ENCODE data around the gene KCNK16. TPM values are rescaled to one million over a fixed set of nuclear protein-coding genes. Genes with fewer than 3 reads are reported as not detected.

KCNK16 gene
- total and polyA plus RNA-seq, 10 of the 15 experiments (the other 5 are each of a cell fraction or from before 2014, with no cell fraction given) = not detected

DNA sequence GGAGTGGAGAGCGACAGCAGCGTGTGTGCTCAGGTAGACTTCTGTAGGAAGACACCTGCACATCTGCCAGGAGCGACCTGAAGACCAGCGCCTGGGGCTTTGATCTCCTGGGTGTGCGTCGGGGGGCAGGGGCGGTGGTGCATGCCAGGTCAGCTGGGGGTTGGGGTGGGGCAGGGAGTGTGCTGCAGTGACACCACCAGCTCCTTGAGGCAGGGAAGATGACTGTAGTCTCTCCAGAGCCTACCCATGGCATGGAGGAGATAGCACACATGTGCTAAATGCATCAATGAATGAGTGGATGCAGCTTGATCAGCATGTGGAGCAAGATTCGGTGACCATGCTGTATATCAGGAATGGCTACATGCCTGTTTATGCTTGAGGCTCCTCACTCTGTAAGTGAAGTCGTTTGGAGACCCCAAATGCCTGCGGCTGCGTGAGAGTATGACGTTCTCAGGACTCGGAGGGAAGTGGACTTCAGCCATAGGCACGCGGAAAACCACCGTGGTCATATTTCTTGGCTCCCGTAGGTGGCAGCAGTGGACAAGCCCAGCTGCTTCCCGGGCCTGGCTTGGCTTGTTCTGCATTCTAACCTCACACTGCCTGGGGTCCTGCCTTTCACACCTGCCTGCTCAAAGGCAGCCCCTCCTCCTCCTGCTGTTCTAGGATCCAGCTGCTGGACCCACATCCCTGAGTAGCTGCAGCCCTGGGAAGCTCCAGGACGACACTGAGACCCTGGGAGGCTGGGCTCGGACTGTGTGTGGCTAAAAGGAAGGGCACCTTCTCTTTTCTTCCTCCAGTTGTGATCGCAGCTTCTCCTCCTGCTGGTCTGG, 39.4 kb upstream of the KCNK16 start (continued):
- TF ChIP-seq, protein P1, sequence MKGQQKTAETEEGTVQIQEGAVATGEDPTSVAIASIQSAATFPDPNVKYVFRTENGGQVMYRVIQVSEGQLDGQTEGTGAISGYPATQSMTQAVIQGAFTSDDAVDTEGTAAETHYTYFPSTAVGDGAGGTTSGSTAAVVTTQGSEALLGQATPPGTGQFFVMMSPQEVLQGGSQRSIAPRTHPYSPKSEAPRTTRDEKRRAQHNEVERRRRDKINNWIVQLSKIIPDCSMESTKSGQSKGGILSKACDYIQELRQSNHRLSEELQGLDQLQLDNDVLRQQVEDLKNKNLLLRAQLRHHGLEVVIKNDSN (IDR thresholded peaks at IDR 0.05; ENCODE audit: borderline replicate concordance, extremely low read length, insufficient read depth, low read depth, low read length) = no peak
- TF ChIP-seq PAX5 (IDR thresholded peaks at IDR 0.05; ENCODE audit: borderline replicate concordance, low read depth, low read length) (0 out of 2 replicates have a peak, but pooled peaks have one; percentile 8), JUNB (IDR thresholded peaks at IDR 0.05) (no peak), YY1 (IDR thresholded peaks at IDR 0.05; ENCODE audit: low read depth, low read length) (0 out of 2 replicates have a peak, but pooled peaks have one; percentile 54), CREB1 (IDR thresholded peaks at IDR 0.05; ENCODE audit: low read depth) (no peak), SIX5 (IDR thresholded peaks at IDR 0.05; ENCODE audit: low read depth, low read length, severe bottlenecking) (no peak), GATAD2B (conservative IDR thresholded peaks at IDR 0.05; ENCODE audit: low read depth) (no peak), WRNIP1 (IDR thresholded peaks at IDR 0.05; ENCODE audit: borderline replicate concordance, low read depth, low read length) (no peak), RFX5 (IDR thresholded peaks at IDR 0.05; ENCODE audit: low read depth, low read length) (no peak), HCFC1 (IDR thresholded peaks at IDR 0.05; ENCODE audit: low read length) (peak; percentile 20; the same call in 1 of the 2 replicates), SMC3 (IDR thresholded peaks at IDR 0.05; ENCODE audit: borderline replicate concordance, low read length) (peak; percentile 61; the same call in 1 of the 2 replicates), SPI1 (IDR thresholded peaks at IDR 0.05; ENCODE audit: borderline replicate concordance, insufficient read depth, low read depth, low read length) (peak; percentile 59; the same call in 1 of the 2 replicates), SMARCA5 (IDR thresholded peaks at IDR 0.05) (0 out of 2 replicates have a peak, but pooled peaks have one; percentile 18), NR2C1 (IDR thresholded peaks at IDR 0.05) (no peak), RAD21 (IDR thresholded peaks at IDR 0.05; ENCODE audit: insufficient read depth, low read depth, low read length) (peak; percentile 81), POLR2A (IDR thresholded peaks at IDR 0.05; ENCODE audit: low read depth, low read length) (no peak), CREM (IDR thresholded peaks at IDR 0.05; ENCODE audit: low read depth) (0 out of 2 replicates have a peak, but pooled peaks have one; percentile 11), FOXK2 (IDR thresholded peaks at IDR 0.05) (no peak)
- TF ChIP-seq, protein P2, sequence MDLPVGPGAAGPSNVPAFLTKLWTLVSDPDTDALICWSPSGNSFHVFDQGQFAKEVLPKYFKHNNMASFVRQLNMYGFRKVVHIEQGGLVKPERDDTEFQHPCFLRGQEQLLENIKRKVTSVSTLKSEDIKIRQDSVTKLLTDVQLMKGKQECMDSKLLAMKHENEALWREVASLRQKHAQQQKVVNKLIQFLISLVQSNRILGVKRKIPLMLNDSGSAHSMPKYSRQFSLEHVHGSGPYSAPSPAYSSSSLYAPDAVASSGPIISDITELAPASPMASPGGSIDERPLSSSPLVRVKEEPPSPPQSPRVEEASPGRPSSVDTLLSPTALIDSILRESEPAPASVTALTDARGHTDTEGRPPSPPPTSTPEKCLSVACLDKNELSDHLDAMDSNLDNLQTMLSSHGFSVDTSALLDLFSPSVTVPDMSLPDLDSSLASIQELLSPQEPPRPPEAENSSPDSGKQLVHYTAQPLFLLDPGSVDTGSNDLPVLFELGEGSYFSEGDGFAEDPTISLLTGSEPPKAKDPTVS (IDR thresholded peaks at IDR 0.05; ENCODE audit: low read depth, low read length) = no peak
- TF ChIP-seq, protein P3, sequence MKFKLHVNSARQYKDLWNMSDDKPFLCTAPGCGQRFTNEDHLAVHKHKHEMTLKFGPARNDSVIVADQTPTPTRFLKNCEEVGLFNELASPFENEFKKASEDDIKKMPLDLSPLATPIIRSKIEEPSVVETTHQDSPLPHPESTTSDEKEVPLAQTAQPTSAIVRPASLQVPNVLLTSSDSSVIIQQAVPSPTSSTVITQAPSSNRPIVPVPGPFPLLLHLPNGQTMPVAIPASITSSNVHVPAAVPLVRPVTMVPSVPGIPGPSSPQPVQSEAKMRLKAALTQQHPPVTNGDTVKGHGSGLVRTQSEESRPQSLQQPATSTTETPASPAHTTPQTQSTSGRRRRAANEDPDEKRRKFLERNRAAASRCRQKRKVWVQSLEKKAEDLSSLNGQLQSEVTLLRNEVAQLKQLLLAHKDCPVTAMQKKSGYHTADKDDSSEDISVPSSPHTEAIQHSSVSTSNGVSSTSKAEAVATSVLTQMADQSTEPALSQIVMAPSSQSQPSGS (IDR thresholded peaks at IDR 0.05; ENCODE audit: low read length) = no peak
- TF ChIP-seq, protein P4, sequence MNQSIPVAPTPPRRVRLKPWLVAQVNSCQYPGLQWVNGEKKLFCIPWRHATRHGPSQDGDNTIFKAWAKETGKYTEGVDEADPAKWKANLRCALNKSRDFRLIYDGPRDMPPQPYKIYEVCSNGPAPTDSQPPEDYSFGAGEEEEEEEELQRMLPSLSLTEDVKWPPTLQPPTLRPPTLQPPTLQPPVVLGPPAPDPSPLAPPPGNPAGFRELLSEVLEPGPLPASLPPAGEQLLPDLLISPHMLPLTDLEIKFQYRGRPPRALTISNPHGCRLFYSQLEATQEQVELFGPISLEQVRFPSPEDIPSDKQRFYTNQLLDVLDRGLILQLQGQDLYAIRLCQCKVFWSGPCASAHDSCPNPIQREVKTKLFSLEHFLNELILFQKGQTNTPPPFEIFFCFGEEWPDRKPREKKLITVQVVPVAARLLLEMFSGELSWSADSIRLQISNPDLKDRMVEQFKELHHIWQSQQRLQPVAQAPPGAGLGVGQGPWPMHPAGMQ (IDR thresholded peaks at IDR 0.05; ENCODE audit: borderline replicate concordance) = no peak

Data from GM12878 (cell line).